ENCODE measurements around the gene CHRNG. TPM values are rescaled to one million over a fixed set of nuclear protein-coding genes. Genes with fewer than 3 reads are reported as not detected.

Gene CHRNG
- total RNA-seq, 4 donors from 2014 or later = not detected

DNA sequence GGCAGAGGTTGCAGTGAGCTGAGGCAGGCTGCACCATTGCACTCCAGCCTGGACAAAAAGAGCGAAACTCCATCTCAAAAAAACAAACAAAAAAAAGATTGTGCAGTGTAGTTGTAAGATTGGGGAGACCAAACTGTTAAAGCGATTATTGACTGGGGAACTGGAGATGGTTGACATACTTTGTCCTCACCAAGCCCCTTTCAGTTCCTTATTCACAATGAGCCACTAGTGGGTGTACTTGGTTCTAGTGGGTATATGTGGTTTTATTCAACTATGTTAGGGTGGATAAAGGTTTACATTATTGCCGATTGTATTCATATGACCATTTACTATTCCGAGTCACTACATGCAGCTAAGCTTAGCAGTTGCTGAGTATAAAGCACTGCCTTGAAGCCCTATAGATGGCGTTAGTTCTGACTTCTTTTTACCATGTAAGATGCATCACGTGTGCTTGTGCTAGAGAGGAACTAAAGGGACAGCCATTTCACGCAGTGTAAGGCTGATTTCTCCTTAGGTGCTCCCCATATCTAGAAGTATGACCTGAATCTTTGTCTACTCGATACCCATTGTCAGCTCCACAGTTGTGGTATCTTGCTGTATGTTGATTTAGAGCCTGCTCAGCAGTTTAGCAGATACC, 23.1 kb downstream of the CHRNG start:
- TF ChIP-seq, protein P1, sequence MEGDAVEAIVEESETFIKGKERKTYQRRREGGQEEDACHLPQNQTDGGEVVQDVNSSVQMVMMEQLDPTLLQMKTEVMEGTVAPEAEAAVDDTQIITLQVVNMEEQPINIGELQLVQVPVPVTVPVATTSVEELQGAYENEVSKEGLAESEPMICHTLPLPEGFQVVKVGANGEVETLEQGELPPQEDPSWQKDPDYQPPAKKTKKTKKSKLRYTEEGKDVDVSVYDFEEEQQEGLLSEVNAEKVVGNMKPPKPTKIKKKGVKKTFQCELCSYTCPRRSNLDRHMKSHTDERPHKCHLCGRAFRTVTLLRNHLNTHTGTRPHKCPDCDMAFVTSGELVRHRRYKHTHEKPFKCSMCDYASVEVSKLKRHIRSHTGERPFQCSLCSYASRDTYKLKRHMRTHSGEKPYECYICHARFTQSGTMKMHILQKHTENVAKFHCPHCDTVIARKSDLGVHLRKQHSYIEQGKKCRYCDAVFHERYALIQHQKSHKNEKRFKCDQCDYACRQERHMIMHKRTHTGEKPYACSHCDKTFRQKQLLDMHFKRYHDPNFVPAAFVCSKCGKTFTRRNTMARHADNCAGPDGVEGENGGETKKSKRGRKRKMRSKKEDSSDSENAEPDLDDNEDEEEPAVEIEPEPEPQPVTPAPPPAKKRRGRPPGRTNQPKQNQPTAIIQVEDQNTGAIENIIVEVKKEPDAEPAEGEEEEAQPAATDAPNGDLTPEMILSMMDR (IDR thresholded peaks at IDR 0.05; ENCODE audit: low read depth) = no peak

DNA sequence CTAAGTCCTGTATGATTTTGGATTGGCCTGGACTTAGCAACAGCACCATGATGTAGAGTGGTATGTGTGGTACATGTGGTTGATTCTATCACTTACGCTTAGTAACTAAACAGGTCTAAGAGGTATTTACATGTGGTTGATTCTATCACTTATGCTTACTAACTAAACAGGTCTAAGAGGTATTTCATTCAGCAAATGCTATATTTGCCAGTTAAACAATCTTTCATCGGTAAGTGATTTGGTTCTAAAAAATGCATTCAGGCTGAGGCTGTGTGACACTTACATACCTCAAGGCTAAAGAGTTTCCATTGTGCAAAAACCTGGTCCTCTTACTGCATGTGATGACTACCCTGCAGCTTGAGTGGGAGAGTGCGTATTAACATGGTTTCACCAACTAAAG, 24.1 kb downstream of the CHRNG start:
- TF ChIP-seq, protein P1 (IDR thresholded peaks at IDR 0.05; ENCODE audit: low read depth) = no peak

DNA sequence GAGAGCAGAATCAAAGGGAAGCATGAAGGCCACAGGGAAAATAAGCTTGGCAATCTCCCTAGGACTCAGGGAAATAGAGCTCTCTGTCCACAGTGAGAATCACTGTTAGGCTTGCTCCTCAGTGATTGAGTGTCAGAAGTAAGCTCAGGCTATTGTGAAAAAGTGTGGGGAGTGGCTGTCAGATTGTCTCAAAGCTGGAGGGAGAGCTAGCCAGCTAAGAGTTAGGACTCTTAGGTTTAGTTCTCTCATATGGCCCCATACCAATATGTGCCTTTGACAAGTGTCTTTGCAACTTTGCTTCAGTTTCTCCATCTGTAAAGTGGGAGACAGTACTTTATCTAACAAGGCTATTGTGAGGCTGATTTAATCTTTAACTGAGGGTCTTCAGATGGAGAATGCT, 28.2 kb downstream of the CHRNG start:
- TF ChIP-seq, protein P1 (IDR thresholded peaks at IDR 0.05; ENCODE audit: low read depth) = no peak

DNA sequence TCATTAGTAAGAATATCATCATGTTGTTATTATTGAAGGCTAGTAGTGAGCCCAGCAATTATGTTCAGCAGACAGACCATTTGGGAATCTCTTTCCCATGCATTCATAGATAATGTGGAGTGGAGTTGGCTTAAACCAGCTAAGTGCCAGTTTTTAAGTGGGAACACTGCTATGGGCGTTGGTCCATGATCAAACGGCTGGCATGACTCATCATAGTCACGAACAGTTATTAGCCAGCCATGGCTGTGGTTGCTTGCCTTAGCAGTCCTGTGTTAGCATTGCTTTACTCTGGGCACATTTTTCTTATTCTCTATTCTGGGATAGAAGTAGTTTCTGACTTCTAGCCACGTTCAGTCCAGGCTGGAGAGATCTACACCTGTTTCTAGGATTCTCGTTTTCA, 28.7 kb downstream of the CHRNG start:
- TF ChIP-seq, protein P1 (IDR thresholded peaks at IDR 0.05; ENCODE audit: low read depth) = no peak

DNA sequence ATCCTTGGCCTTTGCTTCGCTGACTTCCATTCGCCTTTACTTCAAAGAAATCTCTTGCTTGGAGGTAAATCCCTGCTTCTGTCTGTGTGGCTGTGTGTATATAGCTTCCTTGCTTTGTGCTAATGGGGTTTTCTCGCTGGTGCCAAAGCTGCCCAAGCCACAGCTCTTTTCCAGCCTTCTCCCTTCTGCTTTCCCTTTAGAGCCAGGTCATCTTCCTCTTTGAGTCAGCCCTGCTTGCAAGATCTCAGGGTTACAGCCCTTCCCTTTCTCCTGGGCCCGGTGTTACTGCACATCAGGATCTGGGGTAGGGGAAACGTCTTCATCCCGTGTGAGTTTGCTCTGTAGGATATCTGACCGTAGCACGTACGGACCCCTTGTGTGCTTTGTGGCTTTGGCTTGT, 30.0 kb downstream of the CHRNG start:
- TF ChIP-seq, protein P1 (IDR thresholded peaks at IDR 0.05; ENCODE audit: low read depth) = no peak

DNA sequence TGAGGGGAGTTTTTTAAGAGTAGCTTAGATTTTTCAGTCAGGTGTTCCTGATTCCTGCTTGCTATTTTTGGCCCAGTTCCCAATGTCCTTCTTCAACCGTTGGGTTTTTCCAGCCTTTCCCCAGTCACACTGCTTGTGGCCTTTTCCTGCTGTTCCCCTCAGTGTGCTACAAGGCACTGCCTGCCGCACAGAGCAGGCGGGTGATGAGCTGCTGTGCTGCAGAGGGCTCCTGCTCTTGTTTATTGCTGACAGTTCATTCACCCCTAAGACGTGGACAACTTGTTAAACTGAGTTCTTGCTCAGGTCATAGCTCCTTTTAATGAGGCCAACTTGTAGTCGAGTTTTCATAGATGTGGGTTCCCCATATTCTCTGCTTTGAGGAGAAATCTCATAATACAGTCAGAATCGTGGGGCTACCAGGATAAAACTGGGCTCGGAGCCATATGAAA, 31.6 kb downstream of the CHRNG start:
- TF ChIP-seq, protein P1 (IDR thresholded peaks at IDR 0.05; ENCODE audit: low read depth) = no peak

DNA sequence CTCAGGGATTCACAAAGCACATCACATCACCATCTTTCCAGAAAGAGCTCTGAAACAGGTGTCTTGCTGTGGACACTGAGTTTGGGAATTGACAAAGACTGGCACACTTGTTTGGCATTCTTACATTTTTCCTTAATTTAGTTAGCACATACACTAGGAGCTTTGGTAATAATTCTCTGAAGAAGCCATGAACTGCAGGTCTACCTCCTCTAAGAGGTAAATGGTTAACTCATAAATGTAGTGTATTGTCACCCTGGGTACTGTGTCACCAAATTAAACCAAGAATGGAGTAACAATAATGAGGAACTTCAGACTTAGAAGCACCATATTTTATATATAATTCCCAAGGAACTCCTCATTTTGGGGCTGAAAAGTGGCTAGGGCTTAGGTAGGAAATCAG, 33.5 kb downstream of the CHRNG start:
- TF ChIP-seq, protein P1 (IDR thresholded peaks at IDR 0.05; ENCODE audit: low read depth) = no peak
